ENCODE data around the gene LPAR5.

LPAR5 gene

GRCh38 chr12:6627616-6628015, 8.1 kb downstream of the LPAR5 start:
- Histone ChIP-seq H3K27me3 (ENCODE audit: insufficient read depth, poor library complexity, severe bottlenecking) (no peaks in the 10 kb centered on the region), H3K9me3 (ENCODE audit: severe bottlenecking) (no peaks in the 10 kb centered on the region), H3K27ac (ENCODE audit: poor library complexity, severe bottlenecking) (no peak overlapping the region), H3K4me3 (ENCODE audit: severe bottlenecking) (no peak overlapping the region), H3K36me3 (ENCODE audit: low read depth) (0 out of 2 replicates have a peak, but pooled peaks cover 3% of the 10 kb centered on the region), H3K4me1 (ENCODE audit: insufficient read depth, poor library complexity, severe bottlenecking) (no peaks in the 10 kb centered on the region)
- TF ChIP-seq CTCF (IDR thresholded peaks at IDR 0.05; ENCODE audit: poor library complexity, severe bottlenecking): no peak
- DNase-seq (ENCODE audit: low spot score) (no peak), ATAC-seq (ENCODE audit: low read depth) (no peak)

GRCh38 chr12:6626654-6627283, 9.0 kb downstream of the LPAR5 start:
- Histone ChIP-seq H3K27ac (ENCODE audit: poor library complexity, severe bottlenecking) (no peak overlapping the region), H3K4me3 (ENCODE audit: severe bottlenecking) (no peak overlapping the region), H3K36me3 (ENCODE audit: low read depth) (0 out of 2 replicates have a peak, but pooled peaks cover 3% of the 10 kb centered on the region), H3K9me3 (ENCODE audit: severe bottlenecking) (no peaks in the 10 kb centered on the region), H3K4me1 (ENCODE audit: insufficient read depth, poor library complexity, severe bottlenecking) (no peaks in the 10 kb centered on the region), H3K27me3 (ENCODE audit: insufficient read depth, poor library complexity, severe bottlenecking) (no peaks in the 10 kb centered on the region)
- ATAC-seq (ENCODE audit: low read depth) (no peak), DNase-seq (ENCODE audit: low spot score) (no peak)
- TF ChIP-seq CTCF (IDR thresholded peaks at IDR 0.05; ENCODE audit: poor library complexity, severe bottlenecking): no peak

GRCh38 chr12:6620885-6621274, 14.9 kb downstream of the LPAR5 start:
- H3K4me3 ChIP-seq (ENCODE audit: severe bottlenecking): no peak overlapping the region
- no peak overlapping the region for H3K27ac ChIP-seq (ENCODE audit: poor library complexity, severe bottlenecking)
- no peaks in the 10 kb centered on the region for H3K9me3 ChIP-seq (ENCODE audit: severe bottlenecking)
- no peaks in the 10 kb centered on the region for H3K27me3 ChIP-seq (ENCODE audit: insufficient read depth, poor library complexity, severe bottlenecking)
- TF ChIP-seq CTCF (IDR thresholded peaks at IDR 0.05; ENCODE audit: poor library complexity, severe bottlenecking): no peak
- peaks cover 6% of the 10 kb centered on the region for H3K36me3 ChIP-seq (ENCODE audit: low read depth)
- no peaks in the 10 kb centered on the region for H3K4me1 ChIP-seq (ENCODE audit: insufficient read depth, poor library complexity, severe bottlenecking)
- DNase-seq (ENCODE audit: low spot score): no peak
- ATAC-seq (ENCODE audit: low read depth): no peak

GRCh38 chr12:6620137-6620884, 15.4 kb downstream of the LPAR5 start:
- Histone ChIP-seq H3K36me3 (ENCODE audit: low read depth) (peaks cover 6% of the 10 kb centered on the region), H3K27me3 (ENCODE audit: insufficient read depth, poor library complexity, severe bottlenecking) (no peaks in the 10 kb centered on the region), H3K9me3 (ENCODE audit: severe bottlenecking) (no peaks in the 10 kb centered on the region), H3K27ac (ENCODE audit: poor library complexity, severe bottlenecking) (no peak overlapping the region), H3K4me3 (ENCODE audit: severe bottlenecking) (no peak overlapping the region), H3K4me1 (ENCODE audit: insufficient read depth, poor library complexity, severe bottlenecking) (no peaks in the 10 kb centered on the region)
- no peak for DNase-seq (ENCODE audit: low spot score)
- no peak for ATAC-seq (ENCODE audit: low read depth)
- TF ChIP-seq CTCF (IDR thresholded peaks at IDR 0.05; ENCODE audit: poor library complexity, severe bottlenecking): no peak

All from RWPE2 (cell line).